HG03354 (cell line): Measurements from ENCODE around the gene KIAA0040.
A peak's percentile ranks its signal among the peaks of the same experiment; 100 is the strongest.
"Not testable (repeated sequence)": the region's sequence is repeated elsewhere in the genome, so short reads cannot be mapped to it uniquely, and the experiment has no call there.

ENCODE experiments used
- ATAC-seq: cut with Tn5 transposase; IDR thresholded peaks from one replicate; pipeline ENCODE4 v1.9.1; 2021; ENCODE audit warnings: mild to moderate bottlenecking; ENCODE audit not compliant: unreplicated experiment, poor library complexity, severe bottlenecking

KIAA0040 gene

GRCh38 chr1:175118375-175119367 is 73.9 kb downstream of the KIAA0040 start:
- peak; percentile 60 for ATAC-seq

- no peak for ATAC-seq
Measured at GRCh38 chr1:175116903-175117302, 75.7 kb downstream of the KIAA0040 start.

- peak; percentile 56 for ATAC-seq
Measured at GRCh38 chr1:175116210-175116798, 76.3 kb downstream of the KIAA0040 start.

GRCh38 chr1:175114996-175115395 is 77.6 kb downstream of the KIAA0040 start:
- ATAC-seq = no peak

GRCh38 chr1:175108331-175108820 is 84.2 kb downstream of the KIAA0040 start:
- ATAC-seq = not testable (repeated sequence)
